Lower leg skin (tissue), 3 donors: Measurements from ENCODE around the gene OXSR1.

Source experiments
- CTCF ChIP-seq, 3 donors: fragments of 450-650 bp; IDR thresholded peaks; one replicate each; pipeline ENCODE4 v1.5.1; 2016; ENCODE audit warnings: antibody characterized with exemption in 3 of 3, mild to moderate bottlenecking in 3 of 3, moderate library complexity in 2 of 3
- POLR2A ChIP-seq, 2 donors: fragments of 450-650 bp; IDR thresholded peaks; one replicate each; pipeline ENCODE4 v1.6.1; 2016 to 2017; ENCODE audit warnings: antibody characterized with exemption in 2 of 2, mild to moderate bottlenecking in 1 of 2, moderate library complexity in 1 of 2

GRCh38 chr3:38264353-38264771 lies 99.0 kb downstream of the OXSR1 start:
- TF ChIP-seq POLR2A (IDR thresholded peaks at IDR 0.05) (no peak), CTCF (IDR thresholded peaks at IDR 0.05) (no peak)
